ENCODE measurements around the gene DMD.

GRCh38 chrX:31128855-31129254, 2082.5 kb downstream of the DMD start:
- TF ChIP-seq E2F1 (CRISPR knock-in tag; IDR thresholded peaks at IDR 0.05) (no peak), CTCF (CRISPR knock-in tag; IDR thresholded peaks at IDR 0.05) (no peak), POLR2A (IDR thresholded peaks at IDR 0.05; ENCODE audit: insufficient read depth in 1 of 2, low read depth in 2 of 2, low read length in 2 of 2) (no peak), ZNF207 (IDR thresholded peaks at IDR 0.05; ENCODE audit: borderline replicate concordance) (no peak), ZNF800 (CRISPR knock-in tag; IDR thresholded peaks at IDR 0.05) (no peak), YY1 (IDR thresholded peaks at IDR 0.05; ENCODE audit: insufficient read depth, insufficient replicate concordance, low read depth, low read length) (no peak), ZNF530 (CRISPR knock-in tag; IDR thresholded peaks at IDR 0.05; ENCODE audit: low read depth) (no peak), NR3C1 (CRISPR knock-in tag; IDR thresholded peaks at IDR 0.05) (no peak), ZNF33B (CRISPR knock-in tag; IDR thresholded peaks at IDR 0.05) (no peak), EZH2 (conservative IDR thresholded peaks at IDR 0.05; ENCODE audit: low read depth, low read length) (no peak), SMARCC2 (IDR thresholded peaks at IDR 0.05) (no peak)

Measured in HepG2 (cell line).